Stimulated activated CD8-positive, alpha-beta memory T cell treated with anti-CD3 and anti-CD28 coated beads, Interleukin-4, amount 100 ng/mL, for 48 hours (primary cell): Measurements from ENCODE around the gene TRMT2A.
"Not testable (repeated sequence)": the region's sequence is repeated elsewhere in the genome, so short reads cannot be mapped to it uniquely, and the experiment has no call there.

Experiments used
- DNase-seq: peaks from one replicate; pipeline ENCODE4 v3.0.0-alpha.2; 2020

TRMT2A gene

DNA sequence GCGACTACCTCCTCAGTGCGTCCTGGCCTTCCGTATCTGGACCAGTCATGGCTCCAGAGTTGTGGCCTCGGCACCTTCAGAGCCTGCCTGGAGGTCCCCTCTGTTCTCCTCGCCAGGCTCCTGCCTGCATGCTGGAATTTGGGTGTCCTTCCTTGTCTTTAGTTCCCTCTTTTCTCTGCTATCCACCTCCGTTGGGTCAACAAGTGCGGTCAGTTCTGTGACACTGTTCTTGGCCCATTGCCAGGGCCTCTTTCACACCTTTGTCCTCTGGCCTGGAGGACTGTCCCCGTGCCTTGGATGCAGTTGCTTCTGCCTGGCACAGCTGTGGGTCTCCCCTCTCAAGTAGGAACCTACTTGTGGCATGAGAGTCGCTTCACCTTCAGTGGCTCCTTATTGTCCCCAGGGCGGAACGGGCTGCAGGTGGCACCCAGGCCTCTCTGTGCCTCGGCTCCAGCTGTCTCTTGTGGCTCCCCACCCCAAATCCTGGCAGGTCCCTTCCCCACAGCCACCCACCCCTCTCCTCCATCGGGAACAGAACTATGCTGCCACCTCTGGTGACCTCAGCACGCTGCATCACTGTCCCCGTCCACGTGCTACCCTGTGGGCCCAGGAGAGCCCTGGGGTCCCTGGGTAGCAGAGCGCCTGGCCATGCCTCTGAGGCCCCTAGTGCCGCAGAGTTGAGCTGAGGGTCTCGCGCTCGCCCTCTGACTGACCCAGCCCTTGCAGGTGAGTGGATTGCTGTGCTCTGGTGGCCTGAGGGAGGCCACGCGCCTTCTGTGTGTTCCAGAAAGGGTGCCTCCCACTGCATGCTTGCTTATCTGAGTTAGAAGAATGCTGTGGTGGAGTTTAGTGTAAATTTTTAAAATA lies 32.2 kb downstream of the TRMT2A start:
- DNase-seq: peak; percentile 58

DNA sequence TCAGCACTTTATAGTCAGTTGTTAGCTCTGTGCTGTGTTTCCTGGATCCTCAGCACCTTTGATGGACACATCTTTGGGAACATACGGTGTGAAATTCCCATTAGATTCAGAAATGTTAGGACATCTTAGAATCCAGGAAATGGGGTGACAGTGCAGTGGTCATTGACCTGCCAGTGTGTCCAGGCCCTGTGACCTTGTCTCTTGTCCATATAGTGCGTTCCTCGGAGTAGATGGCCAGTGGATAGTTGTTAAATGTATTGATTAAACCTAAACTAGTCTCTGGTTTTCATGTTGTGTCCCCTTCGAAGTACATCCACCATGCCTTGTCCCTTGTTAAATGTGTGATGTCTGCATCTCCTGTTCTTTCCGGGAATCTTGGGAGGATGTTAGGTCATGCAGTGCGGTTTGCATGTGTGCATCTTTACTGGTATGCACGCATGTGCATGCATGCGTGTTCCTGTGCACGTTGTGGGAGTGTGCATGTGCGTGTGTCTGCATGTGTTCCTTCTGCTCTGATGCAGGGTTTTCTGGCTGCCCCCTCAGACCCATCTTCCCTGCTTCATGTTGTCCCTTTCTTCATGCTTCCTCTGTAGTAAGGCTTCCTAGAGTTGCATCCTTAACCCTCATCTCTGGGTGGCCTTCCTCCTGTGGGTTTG lies 33.0 kb downstream of the TRMT2A start:
- no peak for DNase-seq

GRCh38 chr22:20083157-20083890 lies 33.7 kb downstream of the TRMT2A start:
- DNase-seq: no peak

- peak; percentile 45 for DNase-seq
Observed at GRCh38 chr22:20080776-20081654, 36.0 kb downstream of the TRMT2A start.

GRCh38 chr22:20080445-20080775 lies 36.6 kb downstream of the TRMT2A start:
- peak; percentile 79 for DNase-seq

DNA sequence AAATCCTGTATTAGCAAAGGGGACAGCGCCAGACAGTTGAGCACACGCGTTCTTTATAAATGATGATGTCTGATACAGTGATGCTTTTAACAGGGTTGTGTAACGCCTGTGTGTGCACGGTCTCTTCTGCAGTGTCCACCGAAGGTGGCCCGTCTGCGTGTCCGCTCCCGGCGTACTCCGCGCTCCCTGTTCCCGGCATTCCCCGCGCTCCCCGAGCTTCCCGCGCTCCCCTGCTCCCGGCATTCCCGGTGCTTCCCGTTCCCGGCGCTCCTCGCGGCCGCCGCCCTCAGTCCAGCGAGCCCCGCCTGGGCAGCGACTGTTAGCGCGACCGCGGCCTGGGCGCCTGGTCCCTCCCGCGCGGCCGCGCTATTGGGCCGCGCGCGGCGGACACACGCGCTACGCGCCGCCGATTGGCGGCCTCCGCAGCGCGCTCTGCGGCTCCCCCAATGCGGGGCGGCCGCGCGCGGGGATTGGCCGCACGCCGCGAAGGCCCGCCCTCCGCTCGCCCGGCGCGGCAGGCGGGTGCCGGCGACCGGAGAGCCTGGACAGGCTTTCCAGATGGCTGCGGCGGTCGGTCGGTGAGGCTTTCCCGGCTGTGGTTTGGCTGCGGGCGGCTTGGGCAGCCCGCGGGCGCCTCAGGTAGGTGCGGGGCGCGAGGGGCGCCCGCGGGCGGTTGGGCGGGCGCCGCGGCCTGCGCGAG lies 37.1 kb downstream of the TRMT2A start, which contains the start of gene DGCR8:
Gene DGCR8, plus strand, starts transcription at position 497 of the 700 bp plus-strand sequence. CDS start 5,723 bp downstream, outside the sequence.
- DNase-seq: peak; percentile 71

DNA sequence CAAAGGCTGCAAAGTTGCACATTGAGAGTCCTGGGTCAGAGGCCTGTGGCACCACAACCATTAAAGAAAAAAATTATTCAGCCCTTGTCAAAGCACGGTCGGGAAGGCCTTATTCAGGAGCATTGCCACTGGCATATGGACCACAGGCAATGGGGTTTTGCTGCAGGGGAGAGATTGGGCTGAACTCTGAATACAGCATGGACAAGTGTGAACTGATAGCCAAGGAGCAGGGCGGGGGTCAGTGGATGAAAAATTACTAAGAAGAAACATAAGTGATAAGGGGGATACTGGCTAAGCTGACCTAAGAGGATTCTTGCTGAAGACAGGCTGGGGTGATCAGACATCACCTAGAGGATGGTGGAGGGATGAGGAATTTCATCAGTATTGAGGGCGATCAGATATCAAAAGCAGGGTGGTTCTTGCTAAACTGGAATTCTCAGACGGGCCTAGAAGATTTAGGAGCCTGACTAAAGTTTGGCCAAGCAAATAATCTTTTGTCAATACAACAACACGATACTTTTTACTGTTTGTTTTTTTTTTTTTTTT lies 40.3 kb downstream of the TRMT2A start:
- no peak for DNase-seq

- no peak for DNase-seq
Observed at GRCh38 chr22:20071524-20071972, 45.5 kb downstream of the TRMT2A start.

DNA sequence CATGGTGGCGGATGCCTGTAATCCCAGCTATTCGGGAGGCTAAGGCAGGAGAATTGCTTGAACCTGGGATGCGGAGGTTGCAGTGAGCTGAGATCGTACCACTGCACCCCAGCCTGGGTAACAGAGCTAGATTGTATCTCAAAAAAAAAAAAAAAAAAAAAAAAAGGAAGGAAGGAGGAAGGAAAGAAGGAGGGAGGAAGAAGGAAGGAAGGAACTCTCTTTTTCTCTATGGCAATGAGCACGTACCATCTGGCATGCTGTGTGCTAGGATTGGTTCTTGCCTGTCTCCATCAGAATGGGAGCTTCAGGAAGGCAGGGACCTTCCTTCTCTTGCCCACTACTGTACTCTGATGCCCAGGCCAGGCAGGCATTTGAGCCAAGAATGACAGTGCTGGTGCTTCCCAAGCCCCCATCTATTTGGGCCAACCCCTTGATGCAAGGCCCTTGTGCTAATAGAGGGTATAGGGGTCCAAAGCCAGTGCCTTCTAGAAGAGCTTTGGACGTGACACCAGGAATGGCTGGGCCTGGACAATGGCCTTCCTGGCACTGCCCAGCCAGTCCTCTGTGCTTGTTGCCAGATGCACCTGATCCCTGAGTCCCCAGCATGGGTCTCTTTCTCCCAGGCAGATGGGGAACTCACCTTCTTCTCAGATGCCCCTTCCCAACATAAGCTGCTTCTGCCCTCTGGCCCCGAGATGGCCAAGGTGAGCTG lies 47.5 kb downstream of the TRMT2A start:
- no peak for DNase-seq

GRCh38 chr22:20068640-20069039 lies 48.4 kb downstream of the TRMT2A start:
- no peak for DNase-seq

GRCh38 chr22:20067384-20067682 lies 49.7 kb downstream of the TRMT2A start:
- DNase-seq: not testable (repeated sequence)

GRCh38 chr22:20066617-20067383 lies 50.2 kb downstream of the TRMT2A start:
- DNase-seq: no peak

DNA sequence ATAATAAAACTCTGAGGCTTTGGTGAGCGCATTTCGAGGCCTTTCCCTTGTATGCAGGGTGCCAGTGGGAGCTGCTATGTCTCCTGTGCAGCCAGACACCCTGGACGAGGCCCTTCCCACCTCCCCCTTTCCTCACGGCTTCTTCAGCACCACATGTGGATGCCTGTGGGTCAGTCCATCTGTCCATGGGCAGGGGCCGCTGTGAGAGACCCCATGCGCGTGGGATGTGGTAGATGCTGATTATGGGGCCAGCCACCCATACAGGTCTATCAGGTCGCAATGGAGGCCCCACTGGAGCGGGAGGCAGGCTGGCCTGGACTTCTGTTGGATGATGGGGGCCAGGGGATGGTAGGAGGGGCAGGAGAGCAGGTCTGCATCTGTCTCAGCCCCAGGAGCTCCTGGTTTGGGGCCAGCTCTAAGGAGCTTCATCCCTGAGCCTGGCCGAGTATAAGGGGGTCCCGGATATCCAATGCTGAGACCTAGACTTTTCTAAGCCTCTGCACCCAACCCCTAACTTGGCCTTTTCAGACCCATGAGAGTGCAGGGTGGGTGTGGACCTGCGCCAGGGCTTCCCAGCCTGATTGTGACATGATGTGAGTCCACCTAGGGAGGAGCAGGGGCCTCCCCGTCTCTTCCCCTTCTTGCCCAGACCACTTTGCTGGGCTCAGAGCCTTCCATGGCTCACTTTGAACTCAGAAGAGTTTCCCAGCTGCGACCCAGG lies 51.0 kb downstream of the TRMT2A start:
- no peak for DNase-seq

DNA sequence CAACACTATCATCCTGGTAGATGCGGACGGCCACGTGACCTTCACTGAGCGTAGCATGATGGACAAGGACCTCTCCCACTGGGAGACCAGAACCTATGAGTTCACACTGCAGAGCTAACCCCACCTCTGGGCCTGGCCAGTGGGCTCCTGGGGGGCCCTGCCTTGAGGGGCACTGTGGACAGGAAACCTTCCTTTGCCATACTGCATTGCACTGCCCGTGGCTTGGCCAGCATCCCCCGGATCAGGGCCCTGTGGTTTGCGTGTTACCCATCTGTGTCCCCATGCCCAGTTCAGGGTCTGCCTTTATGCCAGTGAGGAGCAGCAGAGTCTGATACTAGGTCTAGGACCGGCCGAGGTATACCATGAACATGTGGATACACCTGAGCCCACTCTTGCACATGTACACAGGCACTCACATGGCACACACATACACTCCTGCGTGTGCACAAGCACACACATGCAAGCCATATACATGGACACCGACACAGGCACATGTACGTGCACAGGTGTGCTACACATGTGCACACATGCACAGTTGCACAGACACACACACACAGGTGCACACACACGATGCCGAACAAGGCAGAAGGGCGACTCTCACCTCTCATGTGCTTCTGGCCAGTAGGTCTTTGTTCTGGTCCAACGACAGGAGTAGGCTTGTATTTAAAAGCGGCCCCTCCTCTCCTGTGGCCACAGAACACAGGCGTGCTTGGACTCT lies 52.3 kb downstream of the TRMT2A start:
- DNase-seq: no peak

GRCh38 chr22:20064140-20064480 lies 52.9 kb downstream of the TRMT2A start:
- DNase-seq: no peak

DNA sequence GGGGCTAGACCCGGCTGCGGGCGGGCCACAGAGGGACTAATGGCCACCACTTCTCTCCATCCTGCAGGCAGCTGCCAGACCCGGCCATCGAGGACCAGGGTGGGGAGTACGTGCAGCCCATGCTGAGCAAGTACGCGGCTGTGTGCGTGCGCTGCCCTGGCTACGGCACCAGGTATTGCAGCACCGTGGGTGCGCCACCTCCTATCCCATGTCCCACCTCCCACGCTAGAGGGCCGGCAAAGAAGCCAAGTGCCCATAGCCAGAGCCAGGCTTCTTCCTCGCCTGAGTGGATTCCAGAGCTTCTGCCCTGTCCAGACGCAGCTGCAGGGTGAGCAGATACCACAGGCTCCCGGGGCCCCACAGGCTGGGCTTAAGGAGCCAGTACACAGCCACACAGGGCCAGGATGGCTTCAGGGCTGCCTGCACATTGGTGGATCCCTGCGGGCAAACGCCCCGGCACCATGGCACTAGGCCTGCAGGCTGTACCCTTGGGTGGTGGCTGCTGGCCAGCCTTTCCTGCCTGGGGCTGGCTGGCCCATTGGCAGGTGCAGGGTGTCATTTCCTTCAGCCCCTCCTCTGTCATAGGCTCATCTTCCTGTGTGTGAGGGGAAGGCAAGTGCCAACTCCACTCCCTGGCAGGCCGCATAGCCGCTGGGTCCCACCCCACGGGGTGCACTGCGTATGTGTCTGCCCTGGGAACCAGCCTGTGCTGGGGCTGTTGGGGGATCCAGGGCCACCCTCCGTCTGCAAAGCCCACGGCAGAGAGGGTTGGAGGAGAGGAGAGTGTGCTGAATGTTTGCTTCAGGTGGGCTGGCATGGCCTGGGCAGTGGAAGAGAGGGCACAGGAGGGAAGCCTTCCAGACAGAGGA lies 53.5 kb downstream of the TRMT2A start:
- DNase-seq: no peak

DNA sequence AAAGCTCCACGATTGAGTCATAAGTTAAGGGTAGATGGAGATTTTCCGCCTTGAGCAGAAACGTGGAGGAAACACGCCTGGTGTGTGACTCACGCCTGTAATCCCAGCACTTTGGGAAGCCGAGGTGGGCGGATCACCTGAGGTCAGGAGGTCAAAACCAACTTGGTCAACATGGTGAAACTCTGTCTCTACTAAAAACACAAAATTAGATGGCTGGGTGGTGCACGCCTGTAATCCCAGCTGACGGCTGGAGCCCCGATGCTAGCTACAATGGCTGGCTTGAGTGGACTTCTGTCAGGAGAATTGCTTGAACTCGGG lies 54.3 kb downstream of the TRMT2A start:
- DNase-seq: no peak
